HG03060 (cell line): Measurements from ENCODE around the gene CELF5.
"Not testable (repeated sequence)": the region's sequence is repeated elsewhere in the genome, so short reads cannot be mapped to it uniquely, and the experiment has no call there.

Source experiments
- ATAC-seq: cut with Tn5 transposase; IDR thresholded peaks from one replicate; pipeline ENCODE4 v1.9.1; 2021; ENCODE audit warnings: low read depth, moderate number of reproducible peaks; ENCODE audit not compliant: unreplicated experiment

Gene CELF5

GRCh38 chr19:3189702-3190469 is 34.6 kb upstream of the CELF5 start:
- no peak for ATAC-seq

- no peak for ATAC-seq
Measured at GRCh38 chr19:3190470-3190770, 34.0 kb upstream of the CELF5 start.

DNA sequence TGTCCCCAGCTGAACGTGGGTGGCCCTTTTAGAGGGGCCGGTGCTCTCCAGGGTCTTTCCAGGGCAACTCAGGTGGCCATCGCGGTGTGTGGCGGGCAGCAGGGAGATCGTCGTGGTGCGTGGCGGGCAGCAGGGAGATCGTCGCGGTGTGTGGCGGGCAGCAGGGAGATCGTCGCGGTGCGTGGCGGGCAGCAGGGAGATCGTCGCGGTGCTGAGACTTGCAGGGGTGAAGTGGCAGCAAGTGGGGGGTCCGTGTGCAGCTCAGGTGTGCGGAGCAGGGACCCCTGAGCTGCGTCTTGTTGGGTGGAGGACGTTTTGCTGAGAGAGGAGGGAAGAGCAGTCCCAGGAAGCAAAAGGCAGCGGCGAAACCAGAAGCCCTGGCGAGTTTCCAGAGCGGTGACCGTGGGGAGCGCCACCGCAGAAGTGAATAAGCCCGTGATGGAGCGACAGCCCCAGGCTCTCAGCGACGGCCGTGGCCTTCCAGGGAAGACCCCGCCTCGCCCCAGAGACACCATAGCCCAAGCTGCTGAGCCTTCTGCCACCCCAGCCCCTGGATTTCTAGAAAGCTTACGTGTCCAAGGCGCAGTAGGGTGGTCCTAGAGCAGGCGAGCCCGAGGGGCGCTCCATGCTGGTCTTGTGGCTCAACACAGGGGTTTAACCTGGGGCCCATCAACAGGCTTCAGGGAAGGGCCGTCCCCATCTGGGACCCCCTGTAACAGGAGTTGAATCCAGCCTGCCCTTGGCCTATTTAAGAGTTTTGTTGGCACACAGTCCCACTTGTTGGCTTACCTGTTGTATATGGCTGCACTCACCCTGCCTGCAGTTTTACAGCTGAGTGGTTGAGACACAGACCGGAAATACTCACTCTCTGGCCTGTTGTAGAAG is 33.3 kb upstream of the CELF5 start:
- ATAC-seq = no peak

GRCh38 chr19:3191806-3192104 is 32.7 kb upstream of the CELF5 start:
- not testable (repeated sequence) for ATAC-seq

DNA sequence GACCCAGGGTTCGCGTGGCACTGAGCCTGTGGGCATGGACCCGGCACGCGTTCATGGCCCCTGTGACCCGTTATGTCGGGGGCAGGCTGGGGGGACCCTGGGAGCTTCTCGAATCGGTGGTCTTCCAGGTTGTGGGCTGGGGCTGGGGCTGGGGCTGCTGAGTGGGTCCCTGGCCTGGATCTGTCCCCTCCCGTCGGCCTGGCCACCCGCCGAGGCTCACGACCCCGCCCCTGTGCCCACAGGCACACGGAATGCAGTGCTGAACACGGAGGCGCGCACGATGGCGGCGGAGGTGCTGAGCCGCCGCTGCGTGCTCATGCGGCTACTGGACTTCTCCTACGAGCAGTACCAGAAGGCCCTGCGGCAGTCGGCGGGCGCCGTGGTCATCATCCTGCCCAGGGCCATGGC is 32.2 kb upstream of the CELF5 start:
- ATAC-seq = no peak

GRCh38 chr19:3192684-3193083 is 31.8 kb upstream of the CELF5 start:
- no peak for ATAC-seq

DNA sequence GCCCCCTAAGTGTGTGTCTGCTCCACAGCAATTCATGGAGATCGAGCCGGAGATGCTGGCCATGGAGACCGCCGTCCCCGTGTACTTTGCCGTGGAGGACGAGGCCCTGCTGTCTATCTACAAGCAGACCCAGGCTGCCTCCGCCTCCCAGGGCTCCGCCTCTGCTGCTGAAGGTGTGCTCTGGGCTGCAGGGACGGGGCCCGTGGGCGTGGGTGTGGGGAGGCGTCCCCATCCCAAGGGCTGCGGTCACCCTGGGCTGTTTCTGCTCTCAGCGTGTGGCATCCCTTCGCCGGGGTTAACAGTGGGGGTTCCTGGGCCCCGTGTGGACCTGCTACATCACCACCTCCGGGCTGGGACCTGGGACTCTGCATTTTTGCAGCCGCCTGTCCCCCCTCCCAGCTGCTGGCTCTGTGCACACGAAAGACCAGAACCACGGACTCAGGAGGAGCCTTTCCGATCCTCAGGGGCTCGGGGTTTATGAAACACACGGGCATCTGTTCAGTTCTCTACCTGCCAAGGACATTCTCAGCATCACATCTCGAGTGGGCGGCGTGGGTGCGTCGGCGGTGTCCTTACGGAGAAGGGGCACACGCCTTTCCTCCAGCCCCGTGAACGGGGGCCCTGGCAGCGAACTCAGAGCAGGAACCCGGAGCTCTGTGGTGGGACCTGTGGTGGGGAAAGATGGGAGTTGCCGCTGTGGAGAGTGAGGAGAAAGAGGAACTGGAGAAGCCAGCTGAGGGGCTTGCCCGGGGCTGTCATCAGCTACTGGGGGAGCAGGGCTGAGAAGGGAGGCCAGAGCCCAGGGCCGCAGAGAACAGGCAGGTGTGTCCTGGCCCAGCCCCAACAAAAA is 31.0 kb upstream of the CELF5 start:
- no peak for ATAC-seq

DNA sequence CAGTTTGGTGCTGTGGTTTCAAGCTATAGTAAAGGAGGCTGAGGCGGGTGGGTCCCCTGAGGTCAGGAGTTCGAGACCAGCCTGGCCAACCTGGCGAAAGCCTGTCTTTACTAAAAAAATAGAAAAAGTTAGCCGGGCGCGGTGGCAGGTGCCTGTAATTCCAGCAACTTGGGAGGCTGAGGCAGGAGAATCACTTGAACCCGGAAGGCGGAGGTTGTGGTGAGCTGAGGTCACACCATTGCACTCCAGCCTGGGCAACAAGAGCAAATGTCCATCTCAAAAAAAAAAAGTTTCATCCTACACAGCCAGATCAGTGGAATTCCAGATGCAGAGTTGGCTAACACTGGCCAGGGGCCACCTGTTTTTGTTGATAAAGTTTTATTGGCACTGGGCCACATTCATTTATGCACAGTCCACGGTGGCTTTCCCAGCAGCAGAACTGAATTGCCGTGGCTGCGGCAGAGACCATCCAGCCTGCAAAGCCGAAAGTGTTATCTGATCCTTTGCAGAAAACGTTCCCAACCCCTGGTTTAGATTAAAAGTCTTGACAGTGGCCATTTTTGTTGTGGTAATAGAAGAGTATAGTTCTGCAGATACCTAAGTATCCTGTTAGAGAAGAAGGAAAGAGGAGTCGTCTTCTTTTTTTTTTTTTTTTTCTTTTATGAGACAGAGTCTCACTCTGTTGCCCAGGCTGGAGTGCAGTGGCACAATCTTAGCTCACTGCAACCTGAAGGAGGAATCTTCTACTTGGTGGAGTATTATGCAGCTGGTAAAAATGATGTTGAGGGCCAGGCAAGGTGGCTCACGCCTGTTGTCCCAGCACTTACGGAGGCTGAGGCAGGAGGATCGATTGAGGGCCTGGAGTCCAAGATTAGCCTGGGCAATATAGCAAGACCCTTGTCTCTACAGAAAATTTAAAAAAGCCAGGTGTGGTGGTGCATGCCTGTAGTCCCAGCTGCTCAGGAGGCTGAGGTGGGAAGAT is 30.1 kb upstream of the CELF5 start:
- ATAC-seq = no peak

DNA sequence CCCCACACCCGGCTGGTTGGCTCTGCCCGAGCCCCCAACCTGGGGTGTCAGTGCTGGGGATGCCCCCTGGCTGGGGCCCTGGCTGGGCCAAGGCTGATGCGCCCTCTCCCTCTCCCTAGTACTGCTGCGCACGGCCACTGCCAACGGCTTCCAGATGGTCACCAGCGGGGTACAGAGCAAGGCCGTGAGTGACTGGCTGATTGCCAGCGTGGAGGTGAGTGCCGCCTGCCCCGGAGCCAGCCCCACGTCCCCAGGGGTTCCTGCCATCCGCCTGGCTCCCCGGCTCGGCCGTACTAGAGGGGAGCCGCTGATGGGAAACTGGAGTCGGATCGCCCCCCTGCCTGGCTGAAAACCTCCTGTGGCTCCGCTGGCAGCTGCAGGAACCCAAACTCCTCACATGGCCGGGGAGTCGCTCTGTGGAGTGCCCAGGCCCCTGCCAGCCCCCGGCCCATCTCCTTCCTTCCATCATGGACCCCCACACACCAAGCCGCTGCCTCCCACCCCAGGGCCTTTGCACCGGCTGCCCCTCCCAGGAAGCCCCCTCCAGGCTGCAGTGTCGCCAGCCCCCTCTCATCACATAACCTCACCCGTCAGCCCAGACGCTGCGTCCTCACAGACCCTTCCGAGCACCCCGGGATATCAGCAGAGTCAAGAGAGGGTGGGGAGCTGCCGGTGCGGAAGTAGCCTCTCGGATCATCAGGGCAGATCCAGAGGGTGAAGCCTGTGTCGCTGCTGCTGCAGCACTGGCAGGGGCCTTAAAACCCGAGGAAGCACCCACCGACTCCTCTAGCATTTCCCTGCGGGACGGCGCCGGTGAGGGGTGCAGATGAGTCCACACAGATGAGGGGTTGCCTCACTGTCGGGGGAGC is 28.2 kb upstream of the CELF5 start:
- no peak for ATAC-seq

- no peak for ATAC-seq
Measured at GRCh38 chr19:3196933-3197205, 27.6 kb upstream of the CELF5 start.

- no peak for ATAC-seq
Measured at GRCh38 chr19:3198901-3199700, 25.4 kb upstream of the CELF5 start.

GRCh38 chr19:3201072-3201700 is 23.3 kb upstream of the CELF5 start:
- ATAC-seq = no peak

DNA sequence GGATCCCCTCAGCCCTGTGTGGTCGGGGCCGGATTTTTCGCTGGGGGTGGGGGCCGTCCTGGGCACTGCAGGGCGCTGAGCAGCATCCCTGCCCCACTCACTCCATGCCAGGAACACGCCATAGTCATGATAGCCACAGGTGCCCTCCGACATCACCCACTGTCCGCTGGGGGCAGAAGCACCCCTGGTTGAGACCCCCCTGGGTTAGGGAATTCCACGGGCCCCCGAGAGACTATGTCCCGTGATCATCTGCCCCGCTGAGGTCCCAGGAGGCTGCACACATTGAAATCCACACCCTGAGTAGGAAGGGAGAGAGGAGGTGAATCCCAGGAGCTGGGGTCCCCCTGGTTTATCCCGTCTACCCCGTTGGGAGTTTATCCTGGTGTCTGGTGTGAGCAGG is 22.6 kb upstream of the CELF5 start:
- no peak for ATAC-seq

- ATAC-seq = no peak
Measured at GRCh38 chr19:3202346-3202745, 22.1 kb upstream of the CELF5 start.

DNA sequence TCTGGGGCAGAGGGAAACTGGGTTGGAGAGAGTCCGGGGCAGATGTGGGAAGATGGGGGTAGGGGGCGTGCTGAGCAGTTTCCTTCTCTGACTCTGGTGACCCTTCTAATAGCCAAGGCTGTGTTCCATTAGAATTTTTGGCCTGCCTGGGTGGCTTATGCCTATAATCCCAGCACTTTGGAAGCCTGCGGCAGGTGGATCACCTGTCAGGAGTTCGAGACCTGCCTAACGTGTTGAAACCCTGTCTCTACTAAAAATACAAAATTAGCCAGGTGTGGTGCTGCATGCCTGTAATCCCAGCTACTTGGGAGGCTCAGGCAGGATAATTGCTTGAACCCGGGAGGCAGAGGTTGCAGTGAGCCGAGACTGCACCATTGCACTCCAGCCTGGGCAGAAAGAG is 21.6 kb upstream of the CELF5 start:
- ATAC-seq = not testable (repeated sequence)

DNA sequence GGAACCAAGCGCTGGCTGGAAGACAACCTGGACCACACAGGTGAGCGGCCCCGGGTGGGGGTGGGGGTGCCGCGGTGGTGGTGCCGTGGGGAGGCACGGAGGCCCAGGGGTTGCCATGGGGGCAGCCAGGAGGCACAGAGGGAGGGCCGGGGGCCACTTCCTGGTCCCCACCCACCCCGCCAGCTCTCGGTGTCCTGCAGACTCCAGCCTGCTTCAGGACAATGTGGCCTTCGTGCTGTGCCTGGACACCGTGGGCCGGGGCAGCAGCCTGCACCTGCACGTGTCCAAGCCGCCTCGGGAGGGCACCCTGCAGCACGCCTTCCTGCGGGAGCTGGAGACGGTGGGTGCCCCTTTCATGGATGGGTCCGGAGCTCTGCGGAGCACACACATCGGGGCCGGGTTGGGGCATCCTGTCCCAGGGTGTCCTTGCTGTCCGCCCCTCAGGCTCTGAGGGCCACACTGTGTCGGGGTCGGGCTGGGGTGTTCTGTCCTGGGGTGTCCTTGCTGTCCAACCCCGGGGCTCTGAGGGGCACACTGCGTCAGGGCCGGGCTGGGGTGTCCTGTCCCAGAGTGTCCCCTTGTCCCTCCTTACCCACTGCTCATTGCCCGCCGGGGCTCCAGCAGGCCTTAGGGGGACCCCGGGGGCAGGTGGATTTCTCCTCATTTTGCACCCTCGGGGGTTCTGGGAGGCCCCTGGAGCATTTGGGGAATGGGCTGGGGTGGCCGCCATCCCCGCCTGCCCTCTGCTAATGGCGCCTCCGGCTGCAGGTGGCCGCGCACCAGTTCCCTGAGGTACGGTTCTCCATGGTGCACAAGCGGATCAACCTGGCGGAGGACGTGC is 20.4 kb upstream of the CELF5 start:
- ATAC-seq = no peak

GRCh38 chr19:3204646-3205275 is 19.7 kb upstream of the CELF5 start:
- no peak for ATAC-seq
